Stimulated activated CD8-positive, alpha-beta memory T cell treated with anti-CD3 and anti-CD28 coated beads, Interleukin-12 subunit alpha, Interleukin-12 subunit beta, amount 100 ng/mL, for 24 hours (primary cell): ENCODE measurements around the gene KRTAP2-4.
"Not testable (repeated sequence)": the region's sequence is repeated elsewhere in the genome, so short reads cannot be mapped to it uniquely, and the experiment has no call there.

ENCODE experiments used
- DNase-seq: peaks from one replicate; pipeline ENCODE4 v3.0.0-alpha.2; 2020; ENCODE audit errors: extremely low read depth

Gene KRTAP2-4, protein sequence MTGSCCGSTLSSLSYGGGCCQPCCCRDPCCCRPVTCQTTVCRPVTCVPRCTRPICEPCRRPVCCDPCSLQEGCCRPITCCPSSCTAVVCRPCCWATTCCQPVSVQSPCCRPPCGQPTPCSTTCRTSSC

DNA sequence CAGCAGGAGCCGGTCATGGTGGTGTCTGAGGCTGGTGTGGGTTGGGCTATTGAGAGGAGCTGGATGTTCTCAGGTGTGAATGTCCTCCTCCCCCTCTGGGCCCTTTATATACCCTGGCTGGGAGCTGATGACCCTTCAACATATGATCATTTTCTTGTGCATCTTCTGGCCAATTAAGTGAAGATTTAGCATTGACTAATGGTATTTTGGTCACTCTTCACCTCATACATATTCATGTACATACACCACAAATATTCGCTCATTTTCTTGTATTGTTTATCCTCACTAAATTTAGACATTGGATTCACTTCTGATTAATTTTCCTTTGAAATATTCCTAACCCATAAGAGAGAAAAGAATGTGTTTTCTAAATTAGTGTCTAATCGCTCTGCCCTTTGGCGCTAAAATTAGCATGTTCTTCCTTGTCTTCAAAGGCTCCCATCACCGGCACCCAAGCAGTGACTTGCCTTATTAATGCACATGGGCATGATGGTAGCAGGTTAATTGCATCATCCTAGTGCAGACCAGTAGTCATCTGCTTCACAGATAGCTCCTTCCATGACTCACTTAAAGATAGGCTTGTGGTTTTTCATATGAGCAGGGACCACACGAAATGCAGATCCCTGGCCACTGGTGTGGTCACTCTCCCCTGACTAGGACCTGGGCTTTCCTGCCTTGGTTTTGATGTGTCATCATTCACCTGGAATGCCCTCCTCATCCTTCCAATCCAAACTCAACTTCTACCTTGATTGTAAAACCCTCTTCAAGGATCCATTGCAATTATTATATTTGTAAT is at the start of gene KRTAP2-4:
Gene KRTAP2-4 (minus strand): TSS at position 51 of the 796 bp plus-strand sequence. CDS start 34 bp downstream, at position 17.
- no peak for DNase-seq

GRCh38 chr17:41111151-41111885 is 45.6 kb upstream of the KRTAP2-4 start:
- no peak for DNase-seq

- DNase-seq: not testable (repeated sequence)
Observed at GRCh38 chr17:41108728-41109386, 43.2 kb upstream of the KRTAP2-4 start.

DNA sequence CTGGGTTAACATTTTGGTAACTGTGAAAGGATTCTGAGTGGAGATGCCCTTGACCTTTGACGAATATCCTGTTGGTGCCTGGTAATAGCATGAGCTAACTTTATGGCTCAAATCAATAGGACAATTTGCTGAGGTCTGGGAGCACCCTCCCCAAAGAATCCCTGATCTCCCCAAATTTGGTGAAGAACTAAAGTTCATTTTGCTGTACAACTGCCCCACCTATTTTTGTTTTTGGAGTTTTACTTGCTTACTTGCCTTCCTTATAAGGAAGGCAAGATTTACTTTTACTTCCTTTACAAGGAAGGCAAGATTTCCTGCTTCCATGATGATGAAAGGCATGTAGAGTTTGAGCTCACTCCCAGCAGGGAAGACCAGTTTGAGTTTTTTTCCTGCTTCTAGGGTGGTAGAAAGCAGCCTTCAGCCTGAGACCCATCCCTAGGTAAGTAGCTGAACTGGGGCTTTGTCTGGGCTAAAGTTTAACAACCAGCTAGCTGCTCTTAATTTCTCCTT is 42.3 kb upstream of the KRTAP2-4 start:
- no peak for DNase-seq

DNA sequence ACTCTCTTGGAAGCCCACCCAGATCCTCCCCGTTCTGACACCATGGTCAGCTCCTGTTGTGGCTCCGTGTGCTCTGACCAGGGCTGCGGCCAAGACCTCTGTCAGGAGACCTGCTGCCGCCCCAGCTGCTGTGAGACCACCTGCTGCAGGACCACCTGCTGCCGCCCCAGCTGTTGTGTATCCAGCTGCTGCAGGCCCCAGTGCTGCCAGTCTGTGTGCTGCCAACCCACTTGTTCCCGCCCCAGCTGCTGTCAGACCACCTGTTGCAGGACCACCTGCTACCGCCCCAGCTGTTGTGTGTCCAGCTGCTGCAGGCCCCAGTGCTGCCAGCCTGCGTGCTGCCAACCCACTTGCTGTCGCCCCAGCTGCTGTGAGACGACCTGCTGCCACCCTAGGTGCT is 39.7 kb upstream of the KRTAP2-4 start, which contains the start of gene KRTAP4-9:
Gene KRTAP4-9 (plus strand): TSS at position 43 of the 400 bp plus-strand sequence. CDS start 0 bp downstream, at position 43.
- not testable (repeated sequence) for DNase-seq

- not testable (repeated sequence) for DNase-seq
Observed at GRCh38 chr17:41104386-41105038, 38.8 kb upstream of the KRTAP2-4 start.

- DNase-seq: no peak
Observed at GRCh38 chr17:41103896-41104295, 38.2 kb upstream of the KRTAP2-4 start.

- no peak for DNase-seq
Observed at GRCh38 chr17:41101586-41102259, 36.0 kb upstream of the KRTAP2-4 start, which contains the start of gene KRTAP4-16. Gene KRTAP4-16, minus strand, starts transcription at chr17:41102209. Its CDS starts 0 bp downstream, at chr17:41102209.

DNA sequence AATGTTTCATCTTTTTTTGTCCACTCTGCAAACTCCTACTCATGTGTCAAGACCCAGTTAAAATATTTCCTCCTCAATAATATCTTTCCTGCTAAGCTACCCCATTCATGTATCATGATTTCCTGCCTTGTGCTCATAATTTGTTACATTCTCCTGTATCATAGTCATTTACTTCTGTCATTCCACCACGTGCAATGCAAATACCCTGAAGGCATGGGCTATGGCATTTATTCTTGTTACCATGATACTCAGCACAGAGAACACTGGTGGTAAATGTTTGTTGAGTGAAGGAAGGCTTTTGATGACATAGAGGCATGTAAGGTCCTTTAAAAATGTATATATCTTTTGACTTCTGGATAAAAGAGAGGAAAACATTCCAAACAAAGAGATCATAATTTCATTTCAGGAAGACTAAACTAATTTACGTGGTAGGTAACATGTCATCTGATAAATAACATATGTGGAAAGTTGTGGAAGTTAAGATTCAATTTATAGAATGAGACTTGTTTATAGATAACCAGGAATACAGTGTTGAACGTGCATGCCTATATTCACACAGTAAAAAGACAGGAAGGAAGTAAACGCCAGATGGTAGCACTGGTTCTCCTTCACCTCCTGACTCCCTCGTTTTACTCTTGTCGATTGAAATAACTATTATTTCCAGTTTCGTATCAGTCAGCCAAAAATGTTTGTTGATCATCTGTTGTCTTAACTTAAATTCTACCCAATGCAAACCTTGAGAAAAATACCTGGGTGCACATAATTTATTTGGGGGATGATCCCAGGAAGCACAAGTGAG is 34.2 kb upstream of the KRTAP2-4 start:
- not testable (repeated sequence) for DNase-seq

- DNase-seq: no peak
Observed at GRCh38 chr17:41098481-41098880, 32.8 kb upstream of the KRTAP2-4 start.

DNA sequence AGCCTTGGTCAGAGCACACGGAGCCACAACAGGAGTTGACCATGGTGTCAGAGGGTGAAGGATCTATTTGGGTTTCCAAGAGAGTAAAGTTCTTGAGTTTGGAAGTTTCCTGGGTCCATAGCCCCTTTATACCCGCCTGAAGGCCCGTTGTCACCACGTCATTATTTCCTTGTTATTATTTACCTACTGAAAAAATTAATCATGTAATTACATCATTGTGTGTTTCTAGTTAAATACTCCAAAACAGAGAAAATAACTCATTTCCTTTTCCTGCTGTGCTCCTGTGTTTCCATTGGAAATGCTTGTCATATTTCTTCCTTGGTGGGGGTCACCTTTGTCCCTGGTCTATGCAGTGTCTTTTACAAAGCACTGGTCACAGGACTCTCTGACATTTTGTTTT is 32.4 kb upstream of the KRTAP2-4 start, which contains the start of gene KRTAP4-8:
Gene KRTAP4-8 (minus strand): TSS at position 101 of the 400 bp plus-strand sequence. CDS start 58 bp downstream, at position 43.
- no peak for DNase-seq

DNA sequence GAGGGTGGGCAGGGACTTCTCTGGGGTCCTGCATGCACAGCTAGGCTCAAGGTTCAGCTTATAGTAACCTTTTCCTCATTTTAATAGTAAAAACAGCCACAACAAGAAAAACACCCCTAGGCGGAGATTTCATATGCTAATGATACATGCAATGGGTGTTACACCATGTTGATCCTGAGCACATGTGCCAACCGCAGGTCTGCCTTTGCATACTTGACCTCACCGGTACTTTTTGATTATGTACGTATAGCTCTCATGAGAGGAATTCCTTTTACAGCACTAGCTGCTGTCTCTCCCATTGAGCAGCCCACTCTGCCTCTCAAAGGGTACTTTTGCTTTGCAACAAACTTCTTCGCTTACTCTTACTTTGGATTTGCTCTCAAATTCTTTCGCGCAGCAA is 30.4 kb upstream of the KRTAP2-4 start:
- DNase-seq: no peak

- not testable (repeated sequence) for DNase-seq
Observed at GRCh38 chr17:41088760-41089352, 23.2 kb upstream of the KRTAP2-4 start.

DNA sequence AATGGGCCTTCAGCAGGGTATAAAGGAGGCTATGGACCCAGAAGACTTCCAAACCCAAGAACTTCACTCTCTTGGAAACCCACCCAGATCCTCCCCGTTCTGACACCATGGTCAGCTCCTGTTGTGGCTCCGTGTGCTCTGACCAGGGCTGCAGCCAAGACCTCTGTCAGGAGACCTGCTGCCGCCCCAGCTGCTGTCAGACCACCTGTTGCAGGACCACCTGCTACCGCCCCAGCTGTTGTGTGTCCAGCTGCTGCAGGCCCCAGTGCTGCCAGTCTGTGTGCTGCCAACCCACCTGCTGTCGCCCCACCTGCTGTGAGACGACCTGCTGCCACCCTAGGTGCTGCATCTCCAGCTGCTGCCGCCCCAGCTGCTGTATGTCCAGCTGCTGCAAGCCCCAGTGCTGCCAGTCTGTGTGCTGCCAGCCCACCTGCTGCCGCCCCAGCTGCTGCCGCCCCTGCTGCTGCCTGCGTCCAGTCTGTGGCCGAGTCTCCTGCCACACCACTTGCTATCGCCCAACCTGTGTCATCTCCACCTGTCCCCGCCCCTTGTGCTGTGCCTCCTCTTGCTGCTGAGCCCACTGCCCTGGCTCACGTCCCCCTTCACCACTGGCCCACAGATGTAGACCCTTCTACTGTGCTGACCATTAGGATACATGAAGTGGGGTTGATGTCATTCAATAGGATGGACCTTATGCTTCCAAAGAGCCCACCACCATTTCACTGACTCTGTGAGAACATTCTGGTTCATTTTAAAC is 18.6 kb upstream of the KRTAP2-4 start, which contains the start of gene KRTAP4-7:
Gene KRTAP4-7 (plus strand): TSS at position 51 of the 757 bp plus-strand sequence. CDS start 57 bp downstream, at position 108.
- not testable (repeated sequence) for DNase-seq

DNA sequence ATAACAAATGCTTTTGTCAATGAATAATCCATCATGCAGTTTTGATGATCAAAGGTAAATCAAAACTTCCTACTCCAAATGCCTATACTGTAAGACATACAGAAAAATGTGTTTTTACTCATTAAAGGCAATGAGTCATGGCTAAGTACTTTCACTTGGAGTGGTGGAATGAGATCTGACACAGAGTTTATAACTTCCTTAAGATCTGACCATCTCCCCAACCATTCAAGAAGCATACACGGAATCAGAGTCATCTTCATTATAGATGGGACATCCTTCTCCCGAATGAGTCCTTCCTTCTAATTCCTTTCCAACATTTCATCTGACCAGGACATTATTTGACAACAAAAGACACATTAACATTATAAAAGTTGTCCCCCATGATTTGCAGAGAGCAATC is 17.7 kb upstream of the KRTAP2-4 start:
- DNase-seq: not testable (repeated sequence)

- DNase-seq: no peak
Observed at GRCh38 chr17:41082626-41083025, 16.9 kb upstream of the KRTAP2-4 start.

- DNase-seq: no peak
Observed at GRCh38 chr17:41076788-41077187, 11.1 kb upstream of the KRTAP2-4 start.

DNA sequence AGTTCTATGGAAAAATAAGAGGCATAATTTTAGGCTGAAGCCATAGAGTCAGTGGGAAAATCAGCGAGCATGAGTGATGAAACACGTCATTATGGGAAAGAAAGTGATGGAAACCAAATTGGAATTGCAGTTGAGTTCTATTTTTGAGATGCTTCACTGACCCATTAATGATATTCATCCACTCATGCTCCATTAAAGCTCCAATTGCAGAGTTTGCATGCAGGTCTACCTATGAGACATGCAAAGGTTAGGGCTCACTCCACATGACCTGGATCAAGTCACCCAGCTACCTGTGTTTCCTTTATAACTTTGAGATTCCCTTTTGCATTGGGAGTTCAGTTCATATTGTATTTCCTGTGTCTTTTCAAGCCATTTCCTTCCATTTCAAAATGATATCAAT is 8.0 kb upstream of the KRTAP2-4 start:
- DNase-seq: no peak
